Ovary (tissue), 3 donors: ENCODE data around the gene TEX44.

Experiments used
- EP300 ChIP-seq: sonication (generic); formaldehyde crosslinking; IDR thresholded peaks from one replicate; pipeline ENCODE4 v1.6.1; 2017; ENCODE audit warnings: antibody characterized with exemption
- POLR2A ChIP-seq: fragments of 450-650 bp; IDR thresholded peaks from one replicate; pipeline ENCODE4 v1.6.1; 2017; ENCODE audit warnings: antibody characterized with exemption, mild to moderate bottlenecking, moderate library complexity
- TF ChIP-seq, protein P1 (sequence below), 3 donors: fragments of 450-650 bp in 2 of 3; fragments of 200-600 bp in 1 of 3; IDR thresholded peaks; one replicate each; pipeline versions ENCODE4 v1.5.1 to v1.8.0; 2016 to 2022; ENCODE audit warnings: antibody characterized with exemption in 3 of 3, mild to moderate bottlenecking in 1 of 3
- donor health status: DM: no; HTN: no; CAD: no.

DNA sequence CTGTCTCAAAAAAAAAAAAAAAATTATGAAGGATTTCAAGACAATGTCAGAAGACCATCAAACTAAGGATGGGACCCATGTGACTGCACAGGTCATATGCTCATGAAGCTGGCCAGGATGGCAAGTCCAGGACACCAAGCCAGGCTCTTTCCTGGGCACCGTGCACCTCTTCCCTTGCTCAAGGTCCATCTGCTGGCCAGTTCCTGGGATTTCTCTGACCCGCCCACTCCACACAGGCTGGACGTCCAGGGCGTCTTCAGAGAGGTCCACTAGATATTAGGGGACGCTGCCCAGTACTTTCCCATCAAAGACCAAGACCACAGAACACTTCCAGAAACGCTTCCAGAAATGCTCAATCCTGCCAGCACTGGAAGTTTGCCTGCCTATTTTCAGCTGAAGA, 14.3 kb downstream of the TEX44 start:
- no peak for TF ChIP-seq EP300
- TF ChIP-seq, protein P1, sequence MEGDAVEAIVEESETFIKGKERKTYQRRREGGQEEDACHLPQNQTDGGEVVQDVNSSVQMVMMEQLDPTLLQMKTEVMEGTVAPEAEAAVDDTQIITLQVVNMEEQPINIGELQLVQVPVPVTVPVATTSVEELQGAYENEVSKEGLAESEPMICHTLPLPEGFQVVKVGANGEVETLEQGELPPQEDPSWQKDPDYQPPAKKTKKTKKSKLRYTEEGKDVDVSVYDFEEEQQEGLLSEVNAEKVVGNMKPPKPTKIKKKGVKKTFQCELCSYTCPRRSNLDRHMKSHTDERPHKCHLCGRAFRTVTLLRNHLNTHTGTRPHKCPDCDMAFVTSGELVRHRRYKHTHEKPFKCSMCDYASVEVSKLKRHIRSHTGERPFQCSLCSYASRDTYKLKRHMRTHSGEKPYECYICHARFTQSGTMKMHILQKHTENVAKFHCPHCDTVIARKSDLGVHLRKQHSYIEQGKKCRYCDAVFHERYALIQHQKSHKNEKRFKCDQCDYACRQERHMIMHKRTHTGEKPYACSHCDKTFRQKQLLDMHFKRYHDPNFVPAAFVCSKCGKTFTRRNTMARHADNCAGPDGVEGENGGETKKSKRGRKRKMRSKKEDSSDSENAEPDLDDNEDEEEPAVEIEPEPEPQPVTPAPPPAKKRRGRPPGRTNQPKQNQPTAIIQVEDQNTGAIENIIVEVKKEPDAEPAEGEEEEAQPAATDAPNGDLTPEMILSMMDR (IDR thresholded peaks at IDR 0.05): no peak
- no peak for TF ChIP-seq POLR2A
